Astrocyte (in vitro differentiated cells and primary cell): ENCODE measurements around the gene RUSF1.

Experiments
- EZH2 ChIP-seq: IDR thresholded peaks from 2 replicates; pipeline ENCODE4 v1.6.1; 2012; ENCODE audit warnings: mild to moderate bottlenecking, low read length, inconsistent platforms; ENCODE audit not compliant: insufficient read depth
- TF ChIP-seq, protein P1 (sequence below): IDR thresholded peaks from 2 replicates; pipeline ENCODE4 v1.5.1; 2011; ENCODE audit warnings: low read depth, mild to moderate bottlenecking, inconsistent platforms, low read length, moderate library complexity; ENCODE audit not compliant: insufficient read depth

DNA sequence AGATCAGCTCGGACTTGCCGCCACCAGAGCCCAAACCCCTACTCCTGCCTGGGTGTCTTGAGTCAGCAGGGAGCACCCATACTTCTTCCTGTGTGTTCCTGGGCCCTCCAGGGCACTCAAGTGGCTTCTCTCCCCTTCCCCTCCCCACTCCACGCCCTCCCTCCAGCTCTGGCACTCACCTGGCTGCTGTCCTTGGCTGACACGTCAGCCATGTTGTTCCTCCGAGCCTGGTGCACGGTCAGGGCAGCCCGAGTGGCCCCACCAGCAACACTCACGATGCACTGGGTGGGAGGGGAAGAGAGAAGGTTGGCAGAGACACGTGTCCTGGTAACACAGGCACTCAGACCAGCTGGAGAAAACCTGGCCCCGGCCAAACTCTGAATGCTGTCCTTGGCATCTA, 11.5 kb downstream of the RUSF1 start:
- TF ChIP-seq, protein P1, sequence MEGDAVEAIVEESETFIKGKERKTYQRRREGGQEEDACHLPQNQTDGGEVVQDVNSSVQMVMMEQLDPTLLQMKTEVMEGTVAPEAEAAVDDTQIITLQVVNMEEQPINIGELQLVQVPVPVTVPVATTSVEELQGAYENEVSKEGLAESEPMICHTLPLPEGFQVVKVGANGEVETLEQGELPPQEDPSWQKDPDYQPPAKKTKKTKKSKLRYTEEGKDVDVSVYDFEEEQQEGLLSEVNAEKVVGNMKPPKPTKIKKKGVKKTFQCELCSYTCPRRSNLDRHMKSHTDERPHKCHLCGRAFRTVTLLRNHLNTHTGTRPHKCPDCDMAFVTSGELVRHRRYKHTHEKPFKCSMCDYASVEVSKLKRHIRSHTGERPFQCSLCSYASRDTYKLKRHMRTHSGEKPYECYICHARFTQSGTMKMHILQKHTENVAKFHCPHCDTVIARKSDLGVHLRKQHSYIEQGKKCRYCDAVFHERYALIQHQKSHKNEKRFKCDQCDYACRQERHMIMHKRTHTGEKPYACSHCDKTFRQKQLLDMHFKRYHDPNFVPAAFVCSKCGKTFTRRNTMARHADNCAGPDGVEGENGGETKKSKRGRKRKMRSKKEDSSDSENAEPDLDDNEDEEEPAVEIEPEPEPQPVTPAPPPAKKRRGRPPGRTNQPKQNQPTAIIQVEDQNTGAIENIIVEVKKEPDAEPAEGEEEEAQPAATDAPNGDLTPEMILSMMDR = no peak
- no peak for TF ChIP-seq EZH2
